ENCODE results near the gene ARHGEF6. TPM values are rescaled to one million over a fixed set of nuclear protein-coding genes. Genes with fewer than 3 reads are reported as not detected.

The ARHGEF6 gene
- total and polyA plus RNA-seq, 8 donors: 11.9 to 21.6 (median 19.2) TPM

DNA sequence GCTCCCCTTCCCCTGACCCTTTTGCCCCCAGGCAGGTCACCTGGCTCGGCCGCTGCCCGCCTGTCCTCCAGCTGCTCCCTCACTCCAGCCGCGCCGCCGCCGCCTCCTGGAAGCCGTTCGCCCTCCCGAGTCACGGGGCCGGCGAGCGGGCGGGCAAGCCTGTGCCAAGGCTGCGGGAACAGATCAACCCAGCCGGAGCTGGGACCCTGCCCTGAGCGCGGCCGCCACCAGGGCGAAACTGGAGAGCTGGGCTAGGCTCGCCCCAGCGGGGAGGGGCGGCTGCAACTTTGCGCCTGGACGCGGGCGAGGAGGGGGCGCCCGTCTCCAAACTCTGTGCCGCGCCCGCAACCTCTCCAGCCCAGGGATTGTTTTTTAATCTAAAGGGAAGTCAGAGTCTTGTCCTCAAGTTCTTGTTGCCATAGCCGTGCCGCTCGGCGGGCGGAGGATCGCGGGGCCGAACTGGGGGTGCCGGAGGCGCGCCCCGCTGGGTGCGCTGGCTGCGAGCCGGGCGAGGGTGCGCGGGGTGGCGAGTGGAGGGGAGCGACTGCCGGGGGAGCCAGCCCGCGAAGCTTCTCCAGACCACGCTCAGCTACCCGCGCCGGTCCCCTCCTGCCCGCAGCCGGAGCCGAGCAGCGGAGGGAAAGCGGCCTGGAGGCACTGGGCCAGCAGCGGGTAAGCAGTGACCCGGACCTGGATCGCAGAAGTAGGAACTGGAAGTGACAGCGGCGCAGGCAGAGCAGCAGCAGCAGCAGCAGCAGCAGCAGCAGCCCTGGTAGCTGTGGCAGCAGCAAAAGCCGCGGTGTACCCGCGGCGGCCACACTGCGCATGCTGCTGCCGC, 13.4 kb downstream of the ARHGEF6 start:
- intact Hi-C loops (cut with DNase I): no loop called here
- H3K9me3 ChIP-seq: no peaks in the 10 kb centered on the region
- TF ChIP-seq, protein P1, sequence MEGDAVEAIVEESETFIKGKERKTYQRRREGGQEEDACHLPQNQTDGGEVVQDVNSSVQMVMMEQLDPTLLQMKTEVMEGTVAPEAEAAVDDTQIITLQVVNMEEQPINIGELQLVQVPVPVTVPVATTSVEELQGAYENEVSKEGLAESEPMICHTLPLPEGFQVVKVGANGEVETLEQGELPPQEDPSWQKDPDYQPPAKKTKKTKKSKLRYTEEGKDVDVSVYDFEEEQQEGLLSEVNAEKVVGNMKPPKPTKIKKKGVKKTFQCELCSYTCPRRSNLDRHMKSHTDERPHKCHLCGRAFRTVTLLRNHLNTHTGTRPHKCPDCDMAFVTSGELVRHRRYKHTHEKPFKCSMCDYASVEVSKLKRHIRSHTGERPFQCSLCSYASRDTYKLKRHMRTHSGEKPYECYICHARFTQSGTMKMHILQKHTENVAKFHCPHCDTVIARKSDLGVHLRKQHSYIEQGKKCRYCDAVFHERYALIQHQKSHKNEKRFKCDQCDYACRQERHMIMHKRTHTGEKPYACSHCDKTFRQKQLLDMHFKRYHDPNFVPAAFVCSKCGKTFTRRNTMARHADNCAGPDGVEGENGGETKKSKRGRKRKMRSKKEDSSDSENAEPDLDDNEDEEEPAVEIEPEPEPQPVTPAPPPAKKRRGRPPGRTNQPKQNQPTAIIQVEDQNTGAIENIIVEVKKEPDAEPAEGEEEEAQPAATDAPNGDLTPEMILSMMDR (IDR thresholded peaks at IDR 0.05): peak; percentile 26 to 43
- ATAC-seq: peak; percentile 89
- peak overlapping the region; percentile 82 to 92 for H3K27ac ChIP-seq
- peaks cover 0 to 21% of the 10 kb centered on the region in 2 donors for H3K4me1 ChIP-seq
- no peaks in the 10 kb centered on the region for H3K27me3 ChIP-seq
- H3K4me3 ChIP-seq: peak overlapping the region; percentile 39 to 53
- no peaks in the 10 kb centered on the region for H3K36me3 ChIP-seq
- peak; percentile 48 to 87 (median 70) for DNase-seq

DNA sequence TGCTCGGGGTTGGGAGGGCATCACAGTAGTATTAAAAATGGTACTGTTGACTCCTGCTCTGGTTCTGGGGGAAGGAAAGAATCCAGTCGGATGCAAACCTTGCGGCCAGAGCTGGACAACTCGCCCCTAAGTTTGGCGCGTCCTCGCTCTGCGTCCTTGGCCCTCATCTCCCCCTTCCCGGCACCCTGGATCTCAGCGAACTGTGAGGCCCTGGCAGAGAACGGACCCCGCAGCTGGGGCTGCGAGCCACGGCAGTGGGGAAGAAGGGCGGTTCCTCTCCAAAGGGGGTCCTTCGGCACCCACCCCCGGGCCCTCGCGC, 14.0 kb downstream of the ARHGEF6 start:
- TF ChIP-seq, protein P1 (IDR thresholded peaks at IDR 0.05): no peak
- H3K36me3 ChIP-seq: no peaks in the 10 kb centered on the region
- ATAC-seq: peak; percentile 19
- no peak for DNase-seq
- peak overlapping the region; percentile 39 to 53 for H3K4me3 ChIP-seq
- intact Hi-C loops (cut with DNase I): no loop called here
- H3K27me3 ChIP-seq: no peaks in the 10 kb centered on the region
- H3K4me1 ChIP-seq: peaks cover 0 to 21% of the 10 kb centered on the region in 2 donors
- H3K27ac ChIP-seq: peak overlapping the region; percentile 82 to 92
- no peaks in the 10 kb centered on the region for H3K9me3 ChIP-seq

DNA sequence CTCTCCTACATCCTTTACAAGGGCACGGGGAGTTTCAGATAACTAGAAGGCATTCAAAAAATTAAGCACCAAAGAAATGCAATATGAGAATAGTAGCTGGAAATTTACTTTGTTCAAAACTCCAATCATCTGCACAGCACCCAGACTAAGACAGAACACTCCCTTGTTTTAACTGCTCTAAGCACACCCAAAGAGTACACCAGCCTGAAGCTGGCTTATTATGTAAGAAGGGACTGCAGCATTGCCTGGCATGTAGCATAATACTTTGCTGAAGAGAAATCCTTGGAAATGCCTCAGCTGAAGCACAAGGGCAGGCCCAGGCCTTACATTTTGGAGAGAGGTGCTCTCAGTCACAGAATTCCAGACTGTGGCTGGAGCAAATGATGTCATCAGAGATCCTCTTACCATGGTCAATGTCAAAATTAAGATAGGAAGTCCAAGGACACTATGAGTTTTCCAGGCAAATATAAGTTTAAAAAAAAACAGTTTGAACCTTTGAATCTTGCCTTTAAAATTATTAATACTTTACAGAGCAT, 14.8 kb downstream of the ARHGEF6 start:
- DNase-seq (no peak), ATAC-seq (no peak)

DNA sequence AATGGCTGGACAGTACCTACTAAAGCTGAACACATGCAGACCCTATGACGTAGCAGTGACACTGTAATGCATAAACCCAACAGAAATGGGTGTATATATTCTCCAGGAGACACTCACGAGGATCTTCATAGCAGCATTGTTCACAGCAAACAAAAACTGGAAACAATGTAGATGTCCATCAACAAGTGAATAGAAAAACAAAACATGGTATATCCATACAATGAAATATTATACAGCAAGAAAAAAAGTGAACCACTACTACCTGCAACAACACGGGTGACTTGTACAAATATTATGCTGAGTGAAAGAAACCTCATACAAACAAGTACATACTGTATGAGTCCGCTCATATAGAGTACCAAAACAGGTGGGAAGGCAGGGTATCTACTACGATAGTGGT, 16.5 kb downstream of the ARHGEF6 start:
- H3K27me3 ChIP-seq: no peaks in the 10 kb centered on the region
- ATAC-seq (no peak), DNase-seq (no peak)
- intact Hi-C loops (cut with DNase I): no loop called here
- H3K4me3 ChIP-seq: no peak overlapping the region
- TF ChIP-seq, protein P1 (IDR thresholded peaks at IDR 0.05): no peak
- H3K36me3 ChIP-seq: no peaks in the 10 kb centered on the region
- no peak overlapping the region for H3K27ac ChIP-seq
- H3K4me1 ChIP-seq: peaks cover 0 to 26% of the 10 kb centered on the region in 2 donors
- H3K9me3 ChIP-seq: no peaks in the 10 kb centered on the region

More for the DNA sequence above, 14.8 kb downstream of the ARHGEF6 start:
- Histone ChIP-seq H3K4me1 (peaks cover 0 to 21% of the 10 kb centered on the region in 2 donors), H3K36me3 (no peaks in the 10 kb centered on the region), H3K4me3 (peak overlapping the region in 1 of 2 donors; percentile 53), H3K27ac (no peak overlapping the region), H3K9me3 (no peaks in the 10 kb centered on the region), H3K27me3 (no peaks in the 10 kb centered on the region)
- intact Hi-C loops (cut with DNase I): no loop called here
- TF ChIP-seq, protein P1 (IDR thresholded peaks at IDR 0.05): no peak

DNA sequence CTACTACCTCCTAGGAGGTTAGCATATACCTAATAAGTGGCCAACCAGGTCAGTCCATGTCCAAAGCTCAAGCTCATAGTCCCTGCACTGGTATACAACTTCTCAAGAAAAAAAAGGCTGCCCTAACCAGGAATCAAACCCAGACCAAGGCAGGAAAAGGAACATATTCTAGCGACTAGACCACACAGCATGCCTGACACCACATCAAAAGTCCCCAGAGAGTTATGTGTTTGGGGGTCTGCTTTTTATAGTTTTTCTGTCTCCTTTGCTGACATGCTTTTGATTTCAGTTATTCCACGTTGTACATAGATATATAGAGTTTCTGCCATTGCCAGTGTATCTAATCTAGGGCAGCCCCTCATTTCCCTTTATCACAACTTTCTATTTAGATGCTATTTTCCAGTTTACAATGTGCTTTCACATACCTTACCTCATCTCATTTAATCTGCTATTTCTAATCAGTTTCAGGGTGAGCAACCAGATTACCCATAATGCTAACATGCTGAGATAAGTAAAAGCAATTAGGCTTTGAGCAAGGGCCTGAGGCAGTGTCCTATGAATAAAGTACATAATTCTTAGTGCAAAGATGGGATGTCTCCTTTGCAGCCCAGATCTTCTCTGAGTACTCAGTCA, 17.8 kb downstream of the ARHGEF6 start:
- Histone ChIP-seq H3K4me3 (no peak overlapping the region), H3K36me3 (no peaks in the 10 kb centered on the region), H3K27me3 (no peaks in the 10 kb centered on the region), H3K9me3 (no peaks in the 10 kb centered on the region), H3K27ac (no peak overlapping the region), H3K4me1 (peaks cover 0 to 16% of the 10 kb centered on the region in 2 donors)
- intact Hi-C loops (cut with DNase I): no loop called here
- TF ChIP-seq, protein P1 (IDR thresholded peaks at IDR 0.05): no peak
- no peak for DNase-seq
- no peak for ATAC-seq

Data from left lung (tissue), 10 donors.